GM04503 (cell line): ENCODE results near the gene KNDC1.

ENCODE experiments used
- DNase-seq: peaks from one replicate; pipeline ENCODE4 v3.0.0-alpha.2; 2012; ENCODE audit warnings: low read depth

KNDC1 gene

DNA sequence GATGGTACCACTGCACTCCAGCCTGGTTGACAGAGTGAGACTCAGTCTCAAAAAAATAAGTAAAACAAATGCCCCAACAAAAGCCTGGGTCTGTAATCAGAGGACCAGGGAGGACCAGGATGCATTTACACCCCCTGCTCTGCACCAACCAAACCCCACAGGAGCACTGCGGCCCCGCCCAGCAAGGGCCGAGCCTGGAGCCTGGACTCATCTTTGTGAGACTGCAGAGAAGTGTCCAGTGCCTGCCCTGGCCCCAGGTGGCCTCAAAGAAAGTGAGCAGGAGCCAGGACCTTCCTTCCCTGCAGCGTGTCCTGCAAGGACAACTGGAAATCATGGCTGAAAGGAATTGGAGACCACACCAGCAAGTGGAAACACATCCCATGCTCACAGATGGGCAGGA is 31.6 kb downstream of the KNDC1 start:
- DNase-seq = no peak

DNA sequence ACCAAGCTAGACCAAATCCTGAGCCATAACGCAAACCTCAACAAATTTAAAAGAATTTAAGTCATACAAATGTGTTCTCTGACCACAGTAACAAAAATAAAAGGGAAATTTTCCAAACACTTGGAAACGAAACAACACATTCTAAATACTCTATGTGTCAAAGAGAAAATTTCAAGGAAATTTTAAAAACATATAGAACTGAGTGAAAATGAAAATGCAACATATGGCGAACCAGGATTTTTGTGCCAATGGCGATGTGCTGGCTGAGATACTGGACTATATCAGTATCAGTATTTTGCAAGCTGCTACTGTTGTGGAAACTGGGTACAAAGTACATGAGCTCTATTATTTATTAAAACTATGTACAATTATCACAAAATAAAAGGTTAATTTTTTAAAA is 34.1 kb downstream of the KNDC1 start:
- DNase-seq = no peak

- DNase-seq = no peak
Measured at GRCh38 chr10:133195096-133195495, 35.1 kb downstream of the KNDC1 start.

- no peak for DNase-seq
Measured at GRCh38 chr10:133195611-133196010, 35.6 kb downstream of the KNDC1 start.

DNA sequence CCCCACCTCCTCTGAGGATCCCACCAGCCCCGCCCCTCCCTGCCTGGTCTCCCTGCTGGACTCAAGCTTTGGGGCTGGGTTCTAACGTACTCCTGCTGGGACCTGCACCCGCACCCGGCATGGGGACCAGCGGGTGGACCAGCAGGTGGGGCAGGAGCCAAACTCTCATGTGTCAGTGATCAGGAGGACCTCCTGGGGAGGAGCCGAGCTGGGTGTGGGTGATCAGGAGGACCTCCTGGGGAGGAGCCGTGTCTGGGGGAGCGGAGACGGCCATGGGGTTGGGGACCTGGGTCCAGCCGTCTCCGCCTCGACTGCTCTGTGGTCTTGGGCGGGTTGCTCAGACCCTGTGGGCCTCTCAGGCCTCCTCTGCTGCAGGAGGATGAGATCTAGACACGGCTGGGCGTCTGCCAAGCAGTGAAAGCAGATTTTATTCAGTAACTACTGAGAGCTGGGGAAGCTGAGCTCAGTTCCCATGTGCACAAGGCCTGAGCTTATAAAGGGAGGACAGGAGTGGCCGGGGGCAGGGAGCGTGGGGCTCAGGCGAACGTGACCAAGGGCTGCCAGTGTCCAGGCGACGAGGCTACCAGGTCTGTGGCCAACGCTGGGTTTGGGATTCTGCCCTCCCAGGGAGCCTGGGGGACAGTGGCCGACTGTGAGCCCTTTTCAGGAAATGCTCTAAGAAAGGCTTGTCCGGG is 36.3 kb downstream of the KNDC1 start:
- no peak for DNase-seq

GRCh38 chr10:133196936-133197758 is 37.1 kb downstream of the KNDC1 start:
- DNase-seq = no peak

DNA sequence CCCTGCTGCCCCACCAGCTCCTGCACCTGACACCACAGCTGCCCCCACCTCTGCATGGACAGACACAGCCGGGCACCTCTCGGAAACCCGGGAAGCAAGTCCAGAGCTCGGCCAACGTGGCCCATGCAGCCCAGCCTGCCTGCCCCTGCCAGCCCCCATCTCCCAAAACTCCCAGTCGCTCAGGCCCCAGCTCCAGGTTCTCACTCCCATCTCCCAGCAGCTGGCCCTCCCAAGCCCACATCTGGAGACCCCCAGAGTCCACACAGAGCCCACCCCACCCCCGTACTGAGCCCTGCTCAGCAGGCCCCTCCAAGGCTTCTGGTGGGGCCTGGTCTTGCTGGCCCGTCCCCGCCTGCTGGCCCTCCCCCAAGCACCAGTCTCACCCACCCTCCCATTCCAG is 37.8 kb downstream of the KNDC1 start:
- no peak for DNase-seq

DNA sequence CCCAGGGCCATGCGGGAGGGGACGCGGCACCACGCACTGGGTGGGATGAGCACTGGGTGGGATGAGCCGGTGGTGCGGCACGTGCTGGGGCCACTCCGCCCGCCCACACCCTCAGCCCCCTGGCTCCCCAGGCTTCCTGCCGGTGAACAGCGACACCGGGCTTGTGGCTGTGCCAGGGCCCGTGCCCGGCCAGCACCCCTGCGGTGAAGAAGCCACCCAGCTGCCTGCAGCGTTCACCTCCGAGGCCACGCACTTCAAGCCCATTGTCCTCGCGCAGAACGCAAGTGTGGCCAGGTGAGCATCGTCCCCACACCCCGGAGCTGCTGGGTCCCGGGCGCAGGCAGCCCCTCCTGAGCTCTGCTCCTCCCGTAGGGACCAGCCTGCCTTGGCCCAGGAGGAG is 38.2 kb downstream of the KNDC1 start:
- DNase-seq = no peak

- no peak for DNase-seq
Measured at GRCh38 chr10:133198621-133199487, 38.8 kb downstream of the KNDC1 start.

GRCh38 chr10:133199488-133199885 is 39.5 kb downstream of the KNDC1 start:
- DNase-seq = no peak

GRCh38 chr10:133199992-133200611 is 40.1 kb downstream of the KNDC1 start:
- no peak for DNase-seq

- no peak for DNase-seq
Measured at GRCh38 chr10:133200621-133201031, 40.6 kb downstream of the KNDC1 start.

DNA sequence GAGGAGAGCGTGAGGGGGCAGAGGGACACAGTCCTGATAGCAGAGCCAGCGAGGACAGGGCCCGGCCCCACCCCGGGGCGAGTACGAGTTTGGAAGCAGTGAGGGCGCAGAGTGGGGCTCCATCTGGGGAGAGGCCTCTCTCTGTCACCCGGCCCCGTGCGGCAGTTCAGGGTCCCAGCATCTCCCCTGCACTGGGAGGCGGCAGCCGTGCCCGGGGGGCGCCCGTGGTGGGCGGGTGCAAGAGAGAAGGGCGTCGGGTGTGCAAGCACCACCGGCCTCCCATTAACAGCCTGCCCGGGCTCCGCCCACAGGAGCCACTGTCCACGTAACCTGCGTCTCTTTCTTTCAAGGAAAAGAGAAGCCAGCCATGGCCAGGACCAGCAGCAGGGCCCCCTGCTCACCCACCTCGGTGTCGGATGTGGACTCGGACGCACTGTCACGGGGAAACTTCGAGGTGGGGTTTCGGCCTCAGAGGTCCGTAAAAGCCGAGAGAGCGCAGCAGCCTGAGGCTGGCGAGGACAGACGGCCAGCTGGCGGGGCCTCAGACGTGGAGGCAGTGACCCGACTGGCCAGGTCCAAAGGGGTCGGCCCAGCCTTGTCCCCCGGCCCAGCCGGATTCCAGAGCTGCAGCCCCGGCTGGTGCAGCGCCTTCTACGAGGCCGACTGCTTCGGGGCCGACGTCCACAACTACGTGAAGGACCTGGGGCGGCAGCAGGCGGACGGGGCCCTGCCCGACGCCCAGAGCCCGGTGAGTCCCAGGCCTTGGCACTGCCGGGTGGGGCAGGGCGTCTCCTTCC is 41.3 kb downstream of the KNDC1 start:
- DNase-seq = no peak

DNA sequence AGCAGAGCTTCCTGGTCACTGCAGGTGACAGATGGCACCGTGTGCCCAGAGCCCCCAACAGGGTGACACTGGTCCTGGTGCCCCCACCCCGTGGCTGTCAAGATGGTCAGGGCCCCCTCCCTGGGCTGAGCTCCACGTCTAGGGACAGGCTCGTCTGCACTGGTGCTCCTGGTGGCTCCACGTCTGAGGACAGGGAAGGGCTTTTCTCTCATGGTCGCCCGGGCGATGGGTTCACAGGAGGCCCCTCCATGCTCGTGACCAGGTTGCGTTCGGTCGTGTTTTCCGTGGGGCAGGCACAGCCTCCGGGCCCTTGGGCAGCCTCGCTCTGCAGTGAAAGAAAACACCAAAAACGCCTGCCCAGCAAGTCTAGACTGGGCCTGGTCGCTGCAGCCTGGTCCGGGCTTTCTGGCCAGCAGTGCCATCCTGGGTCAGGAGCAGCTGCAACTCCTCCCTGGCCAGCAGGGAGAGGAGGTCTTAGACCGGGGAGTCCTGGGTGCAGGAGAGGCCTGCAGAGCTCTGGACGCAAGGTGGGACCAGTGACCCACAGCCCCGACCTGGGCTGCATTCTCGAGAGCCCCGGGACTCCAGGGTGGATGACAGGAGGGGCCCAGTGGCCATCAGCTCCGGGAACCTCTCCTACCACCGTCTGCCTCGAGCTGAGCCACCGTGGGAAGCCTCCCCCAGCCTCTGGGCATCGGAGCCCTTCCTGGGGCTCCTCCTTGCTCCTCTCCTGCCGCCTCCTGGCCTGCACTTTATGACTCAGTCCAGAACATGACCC is 42.1 kb downstream of the KNDC1 start:
- no peak for DNase-seq

DNA sequence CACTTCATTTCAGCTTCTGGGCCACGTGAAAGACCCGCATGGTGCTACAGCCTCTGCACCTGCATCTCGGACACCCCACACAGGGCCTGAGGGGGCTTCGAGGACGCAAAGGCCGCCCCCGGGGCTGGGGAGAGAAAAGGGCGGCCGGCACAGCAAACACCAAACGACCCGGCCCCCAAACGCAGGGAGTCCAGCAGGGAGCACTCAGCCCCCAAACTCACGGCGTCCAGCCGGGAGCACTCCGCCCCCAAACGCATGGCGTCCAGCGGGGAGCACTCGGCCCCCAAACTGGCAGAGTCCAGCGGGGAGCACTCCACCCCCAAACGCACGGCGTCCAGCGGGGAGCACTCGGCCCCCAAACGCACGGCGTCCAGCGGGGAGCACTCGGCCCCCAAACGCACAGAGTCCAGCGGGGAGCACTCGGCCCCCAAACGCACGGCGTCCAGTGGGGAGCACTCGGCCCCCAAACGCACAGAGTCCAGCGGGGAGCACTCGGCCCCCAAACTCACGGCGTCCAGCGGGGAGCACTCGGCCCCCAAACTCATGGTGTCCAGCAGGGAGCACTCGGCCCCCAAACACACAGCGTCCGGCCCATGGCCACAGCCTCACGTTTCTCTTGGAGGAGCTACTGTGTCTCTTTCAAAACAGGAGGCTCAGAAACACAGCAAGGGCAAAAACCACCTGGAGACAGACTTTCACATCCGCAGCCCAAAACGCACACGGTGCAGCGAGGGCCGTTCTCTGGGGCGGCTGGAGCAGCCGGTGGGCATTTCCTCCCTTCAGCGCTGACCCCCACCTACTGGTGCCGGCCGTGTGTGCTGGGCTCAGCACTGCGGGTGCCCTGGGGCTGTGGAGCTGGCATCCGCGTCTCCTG is 43.0 kb downstream of the KNDC1 start:
- no peak for DNase-seq

DNA sequence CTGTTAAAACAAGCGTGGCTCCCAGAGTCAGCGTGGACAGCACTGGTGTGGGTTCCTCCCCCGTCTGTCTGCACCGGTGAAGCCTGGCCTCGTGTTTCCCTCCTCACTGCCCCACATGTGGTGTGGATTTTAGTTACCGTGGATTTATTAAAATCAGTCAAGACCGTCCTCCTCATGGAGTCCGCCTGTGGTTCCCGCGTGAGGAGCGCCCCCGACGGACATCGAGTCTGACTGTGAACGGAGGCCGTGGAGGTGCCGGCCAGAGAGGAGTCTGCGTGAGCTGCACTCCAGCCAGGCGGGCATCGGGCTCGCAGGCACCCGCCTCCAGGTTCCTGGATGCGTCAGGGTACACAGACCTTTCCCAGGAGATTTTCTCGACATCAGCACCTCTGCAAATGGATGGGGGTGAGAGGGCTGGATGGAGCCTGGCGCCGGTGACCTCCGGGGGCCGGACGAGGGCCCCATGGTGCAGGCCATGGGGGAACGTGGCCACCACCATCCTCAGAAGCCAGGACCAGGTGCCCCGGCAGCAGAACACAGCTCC is 43.7 kb downstream of the KNDC1 start:
- no peak for DNase-seq

- no peak for DNase-seq
Measured at GRCh38 chr10:133204226-133205015, 44.4 kb downstream of the KNDC1 start.

DNA sequence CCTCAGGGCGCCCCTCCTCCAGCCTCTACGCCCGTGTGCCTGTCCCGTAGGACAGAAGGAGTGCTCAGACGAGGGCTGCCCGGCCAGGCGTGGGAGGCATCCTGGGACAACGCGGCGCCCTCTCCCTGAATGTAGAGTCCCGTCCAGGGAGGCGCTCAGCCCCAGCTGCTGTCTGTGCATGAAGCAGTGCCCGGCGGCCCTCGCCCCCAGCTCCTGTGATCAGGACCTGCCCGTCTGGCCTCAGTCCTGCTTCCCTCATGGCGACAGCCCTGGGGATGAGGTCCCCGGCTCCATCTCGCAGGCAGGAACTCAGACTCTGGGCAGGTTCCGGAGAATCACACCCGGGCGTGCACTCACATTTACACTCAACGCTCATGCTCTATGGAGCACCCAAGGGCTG is 45.1 kb downstream of the KNDC1 start:
- no peak for DNase-seq
